K562 (cell line): ENCODE data around the gene GALNT12. TPM values are rescaled to one million over a fixed set of nuclear protein-coding genes. Genes with fewer than 3 reads are reported as not detected.

Experiments used
- CBX1 ChIP-seq: sonication (generic); IDR thresholded peaks from 2 replicates; pipeline ENCODE4 v1.6.1; 2016; ENCODE audit warnings: antibody characterized with exemption, low read depth, mild to moderate bottlenecking
- CEBPG ChIP-seq, 3 experiments: fragments of 200-800 bp in 1 of 3; sonication (Bioruptor generic) in 1 of 3; sonication (generic) in 1 of 3; formaldehyde crosslinking in 1 of 3; IDR thresholded peaks in 2 of 3; conservative IDR thresholded peaks in 1 of 3; 2 replicates each; pipeline versions ENCODE4 v1.6.1 to v1.8.0; 2016 to 2022; ENCODE audit warnings: missing compliant biosample characterization in 2 of 3, missing genetic modification characterization in 2 of 3, mild to moderate bottlenecking in 1 of 3, missing genetic modification reagents in 1 of 3
- DACH1 ChIP-seq: fragments of 450-650 bp; IDR thresholded peaks from 2 replicates; pipeline ENCODE4 v1.6.1; 2018; ENCODE audit not compliant: partially characterized antibody
- ESRRA ChIP-seq: fragments of 450-650 bp; IDR thresholded peaks from 2 replicates; pipeline ENCODE4 v1.6.1; 2014; ENCODE audit warnings: low read depth, mild to moderate bottlenecking, moderate library complexity, borderline replicate concordance
- FOXJ2 ChIP-seq: fragments of 200-800 bp; sonication (Bioruptor generic); IDR thresholded peaks from 2 replicates; pipeline ENCODE4 v1.6.1; 2016; ENCODE audit warnings: missing genetic modification characterization, missing compliant biosample characterization
- SAFB2 ChIP-seq: fragments of 200-400 bp; formaldehyde crosslinking; IDR thresholded peaks from 2 replicates; pipeline ENCODE4 v1.6.1; 2018; ENCODE audit warnings: borderline replicate concordance, low read length, low read depth, moderate library complexity; ENCODE audit not compliant: severe bottlenecking
- ZNF253 ChIP-seq: fragments of 250-450 bp; sonication (Bioruptor Pico); conservative IDR thresholded peaks from 2 replicates; pipeline ENCODE4 v1.6.1; 2021; ENCODE audit warnings: mild to moderate bottlenecking
- ZNF764 ChIP-seq: fragments of 250-450 bp; sonication (Bioruptor Pico); IDR thresholded peaks from 2 replicates; pipeline ENCODE4 v1.4.0; 2020; ENCODE audit warnings: low read depth, mild to moderate bottlenecking, moderate library complexity
- ZNF766 ChIP-seq: fragments of 200-800 bp; sonication (Bioruptor generic); conservative IDR thresholded peaks from 2 replicates; pipeline ENCODE4 v1.6.1; 2016; ENCODE audit warnings: missing genetic modification characterization, missing compliant biosample characterization
- polyA plus RNA-seq, 8 experiments: library from polyadenylated mRNA; depleted of rRNA in 4 of 8; stranded (reverse) in 5 of 8; unstranded in 3 of 8; fragments of >200 nt; fragmentation: Nextera tagmentation in 2 of 8; fragmentation: Illumina TruSeq in 1 of 8; extraction: Ambion mirVana in 2 of 8; extraction: Trizol in 1 of 8; gene quantifications; 2 replicates each; pipeline versions ENCODE4 v1.2.1 to v1.2.3, GENCODE V29; 2011 to 2014; ENCODE audit warnings: inconsistent platforms in 1 of 8, missing spikeins in 1 of 8
- total RNA-seq, 7 experiments: library from RNA; depleted of rRNA in 6 of 7; stranded (reverse); fragments of >200 nt in 6 of 7; fragmentation: Illumina TruSeq in 2 of 7; extraction: Trizol in 2 of 7; gene quantifications; 2 replicates each; pipeline versions ENCODE4 v1.2.1 to v1.2.3, GENCODE V29; 2011 to 2021; ENCODE audit warnings: low replicate concordance in 1 of 7
- TF ChIP-seq, protein P1 (sequence below), 2 experiments: fragments of 150-350 bp in 1 of 2; IDR thresholded peaks; 2 replicates each; pipeline ENCODE4 v1.6.1; 2012 to 2016; ENCODE audit warnings: low read depth in 2 of 2, low read length in 2 of 2, mild to moderate bottlenecking in 1 of 2, moderate library complexity in 1 of 2
- TF ChIP-seq, protein P2 (sequence below): fragments of 250-450 bp; sonication (Bioruptor Pico); IDR thresholded peaks from 2 replicates; pipeline ENCODE4 v1.8.0; 2021; ENCODE audit warnings: moderate library complexity, mild to moderate bottlenecking, inconsistent platforms

GALNT12 gene
- total and polyA plus RNA-seq, 9 of the 15 experiments (the other 6 are each of a cell fraction or from before 2014, with no cell fraction given) = 29.7 to 82.9 (median 44.2) TPM

DNA sequence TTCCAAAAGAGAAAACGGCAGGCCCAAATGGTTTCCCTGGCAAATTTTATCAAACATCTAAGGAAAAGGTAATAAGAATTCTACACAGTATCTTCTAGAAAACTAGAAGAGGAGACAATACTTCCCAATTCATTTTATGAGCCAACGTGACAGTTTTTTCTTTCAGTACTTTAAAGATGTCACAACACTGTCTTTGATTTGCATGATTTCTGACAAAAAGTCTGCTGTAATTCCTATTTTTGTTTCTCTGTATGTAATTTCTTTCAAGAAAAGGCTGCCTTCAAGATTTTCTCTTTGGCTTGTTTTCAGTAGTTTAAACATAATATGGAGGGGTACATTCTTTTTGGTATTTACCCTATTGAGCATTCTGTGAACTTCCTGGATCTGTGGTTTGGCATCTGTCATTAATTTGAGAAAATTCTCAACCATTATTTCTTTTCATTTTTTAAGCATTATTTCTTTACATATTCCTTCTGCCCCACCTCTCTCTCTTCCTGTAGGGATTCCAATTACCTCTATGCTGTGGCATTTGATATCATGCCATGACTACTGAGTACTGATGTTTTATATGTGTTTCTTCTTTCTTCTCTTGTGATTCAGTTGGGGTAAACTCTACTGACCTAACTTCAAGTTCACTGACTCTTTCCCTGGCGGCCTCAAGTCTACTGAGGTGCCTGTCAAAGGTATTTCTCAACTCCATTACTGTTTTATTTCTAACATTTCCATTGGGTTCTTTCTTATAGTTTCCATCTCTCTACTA lies 43.3 kb upstream of the GALNT12 start (continued):
- TF ChIP-seq, protein P1, sequence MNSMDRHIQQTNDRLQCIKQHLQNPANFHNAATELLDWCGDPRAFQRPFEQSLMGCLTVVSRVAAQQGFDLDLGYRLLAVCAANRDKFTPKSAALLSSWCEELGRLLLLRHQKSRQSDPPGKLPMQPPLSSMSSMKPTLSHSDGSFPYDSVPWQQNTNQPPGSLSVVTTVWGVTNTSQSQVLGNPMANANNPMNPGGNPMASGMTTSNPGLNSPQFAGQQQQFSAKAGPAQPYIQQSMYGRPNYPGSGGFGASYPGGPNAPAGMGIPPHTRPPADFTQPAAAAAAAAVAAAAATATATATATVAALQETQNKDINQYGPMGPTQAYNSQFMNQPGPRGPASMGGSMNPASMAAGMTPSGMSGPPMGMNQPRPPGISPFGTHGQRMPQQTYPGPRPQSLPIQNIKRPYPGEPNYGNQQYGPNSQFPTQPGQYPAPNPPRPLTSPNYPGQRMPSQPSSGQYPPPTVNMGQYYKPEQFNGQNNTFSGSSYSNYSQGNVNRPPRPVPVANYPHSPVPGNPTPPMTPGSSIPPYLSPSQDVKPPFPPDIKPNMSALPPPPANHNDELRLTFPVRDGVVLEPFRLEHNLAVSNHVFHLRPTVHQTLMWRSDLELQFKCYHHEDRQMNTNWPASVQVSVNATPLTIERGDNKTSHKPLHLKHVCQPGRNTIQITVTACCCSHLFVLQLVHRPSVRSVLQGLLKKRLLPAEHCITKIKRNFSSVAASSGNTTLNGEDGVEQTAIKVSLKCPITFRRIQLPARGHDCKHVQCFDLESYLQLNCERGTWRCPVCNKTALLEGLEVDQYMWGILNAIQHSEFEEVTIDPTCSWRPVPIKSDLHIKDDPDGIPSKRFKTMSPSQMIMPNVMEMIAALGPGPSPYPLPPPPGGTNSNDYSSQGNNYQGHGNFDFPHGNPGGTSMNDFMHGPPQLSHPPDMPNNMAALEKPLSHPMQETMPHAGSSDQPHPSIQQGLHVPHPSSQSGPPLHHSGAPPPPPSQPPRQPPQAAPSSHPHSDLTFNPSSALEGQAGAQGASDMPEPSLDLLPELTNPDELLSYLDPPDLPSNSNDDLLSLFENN (IDR thresholded peaks at IDR 0.05; ENCODE audit: low read depth in 2 of 2, low read length in 2 of 2) = no peak
- TF ChIP-seq ZNF766 = no peak
- no peak for TF ChIP-seq ZNF253
- no peak for TF ChIP-seq FOXJ2 (tag)
- TF ChIP-seq, protein P2, sequence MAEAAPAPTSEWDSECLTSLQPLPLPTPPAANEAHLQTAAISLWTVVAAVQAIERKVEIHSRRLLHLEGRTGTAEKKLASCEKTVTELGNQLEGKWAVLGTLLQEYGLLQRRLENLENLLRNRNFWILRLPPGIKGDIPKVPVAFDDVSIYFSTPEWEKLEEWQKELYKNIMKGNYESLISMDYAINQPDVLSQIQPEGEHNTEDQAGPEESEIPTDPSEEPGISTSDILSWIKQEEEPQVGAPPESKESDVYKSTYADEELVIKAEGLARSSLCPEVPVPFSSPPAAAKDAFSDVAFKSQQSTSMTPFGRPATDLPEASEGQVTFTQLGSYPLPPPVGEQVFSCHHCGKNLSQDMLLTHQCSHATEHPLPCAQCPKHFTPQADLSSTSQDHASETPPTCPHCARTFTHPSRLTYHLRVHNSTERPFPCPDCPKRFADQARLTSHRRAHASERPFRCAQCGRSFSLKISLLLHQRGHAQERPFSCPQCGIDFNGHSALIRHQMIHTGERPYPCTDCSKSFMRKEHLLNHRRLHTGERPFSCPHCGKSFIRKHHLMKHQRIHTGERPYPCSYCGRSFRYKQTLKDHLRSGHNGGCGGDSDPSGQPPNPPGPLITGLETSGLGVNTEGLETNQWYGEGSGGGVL (CRISPR knock-in tag) = no peak
- no peak for TF ChIP-seq CEBPG (CRISPR knock-in tag; IDR thresholded peaks at IDR 0.05)
- no peak for TF ChIP-seq CEBPG (tag; conservative IDR thresholded peaks at IDR 0.05 in 1 of 2, IDR thresholded peaks at IDR 0.05 in 1 of 2)
- no peak for TF ChIP-seq ZNF764
- TF ChIP-seq DACH1 = no peak
- no peak for TF ChIP-seq CBX1
- TF ChIP-seq ESRRA = no peak
- TF ChIP-seq SAFB2 = no peak
